Activated CD4-positive, alpha-beta T cell treated with anti-CD3 and anti-CD28 coated beads, Interleukin-2, amount 50 U/mL, for 48 hours (primary cell): Measurements from ENCODE around the gene GSKIP.

Experiments
- DNase-seq, 2 experiments: peaks; one replicate each; pipeline ENCODE4 v3.0.0-alpha.2; 2020

The GSKIP gene

GRCh38 chr14:96380735-96381134, 17.4 kb downstream of the GSKIP start:
- no peak for DNase-seq

GRCh38 chr14:96383445-96383844, 20.1 kb downstream of the GSKIP start:
- DNase-seq = no peak

- DNase-seq = no peak
Observed at GRCh38 chr14:96384053-96384452, 20.7 kb downstream of the GSKIP start.

DNA sequence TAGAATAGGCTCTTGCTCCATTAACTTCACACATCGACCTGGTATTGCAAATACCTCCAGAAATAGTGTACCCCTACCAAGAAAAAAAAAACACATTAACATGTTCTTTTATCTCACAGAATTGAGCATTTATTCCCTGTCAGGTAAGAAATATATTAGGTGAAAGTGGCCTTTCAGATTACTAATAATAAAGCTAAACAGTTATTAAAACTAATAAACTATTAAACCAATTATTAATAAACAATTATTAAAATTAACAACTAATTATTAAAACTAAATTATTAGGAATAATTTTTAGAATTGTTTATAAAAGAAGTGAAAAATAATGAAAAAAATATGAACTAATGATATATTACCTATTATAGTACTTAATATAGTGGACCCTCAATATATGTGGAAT, 21.4 kb downstream of the GSKIP start:
- DNase-seq = no peak

GRCh38 chr14:96385385-96385784, 22.1 kb downstream of the GSKIP start:
- no peak for DNase-seq

- no peak for DNase-seq
Observed at GRCh38 chr14:96390965-96391292, 27.6 kb downstream of the GSKIP start.

DNA sequence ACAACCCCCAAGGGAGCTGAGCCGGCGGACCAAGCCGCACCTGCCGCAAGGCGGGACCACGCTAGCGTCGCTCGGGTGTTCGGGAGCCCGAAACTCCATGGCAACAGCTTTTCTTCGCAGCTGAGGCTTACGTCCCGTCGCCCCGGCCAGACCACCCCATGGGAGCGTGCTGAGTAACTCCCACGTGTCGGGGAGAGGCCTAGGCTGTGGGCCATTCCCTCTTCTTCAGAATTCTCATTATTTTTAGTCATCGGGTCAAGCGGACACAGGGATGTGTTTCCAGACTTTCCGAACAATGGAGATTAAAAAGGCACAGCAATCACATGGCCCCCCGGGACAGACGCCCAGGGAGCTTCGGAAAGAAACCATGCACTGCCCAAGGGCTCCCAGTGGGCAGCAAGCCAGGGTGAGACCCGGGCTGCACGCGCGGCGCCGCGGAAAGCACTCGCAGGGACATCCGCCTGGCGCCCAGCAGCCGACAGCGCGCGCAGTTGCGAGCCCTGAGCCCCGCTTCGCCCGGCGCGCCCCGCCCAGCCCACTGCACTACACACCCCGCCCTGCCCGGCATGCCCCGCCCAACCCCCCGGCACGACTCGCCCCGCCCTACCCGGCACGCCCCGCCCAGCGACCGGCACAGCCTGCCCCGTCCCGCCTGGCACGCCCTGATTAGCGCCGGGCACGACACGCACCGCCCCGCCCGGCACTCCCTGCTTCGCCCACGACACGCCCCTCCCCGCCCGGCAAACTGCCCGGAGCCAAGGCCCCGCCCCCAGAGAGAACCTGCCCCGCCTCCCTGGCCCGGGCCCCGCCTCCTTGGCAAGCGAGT, 28.2 kb downstream of the GSKIP start:
- peak; percentile 99 for DNase-seq

DNA sequence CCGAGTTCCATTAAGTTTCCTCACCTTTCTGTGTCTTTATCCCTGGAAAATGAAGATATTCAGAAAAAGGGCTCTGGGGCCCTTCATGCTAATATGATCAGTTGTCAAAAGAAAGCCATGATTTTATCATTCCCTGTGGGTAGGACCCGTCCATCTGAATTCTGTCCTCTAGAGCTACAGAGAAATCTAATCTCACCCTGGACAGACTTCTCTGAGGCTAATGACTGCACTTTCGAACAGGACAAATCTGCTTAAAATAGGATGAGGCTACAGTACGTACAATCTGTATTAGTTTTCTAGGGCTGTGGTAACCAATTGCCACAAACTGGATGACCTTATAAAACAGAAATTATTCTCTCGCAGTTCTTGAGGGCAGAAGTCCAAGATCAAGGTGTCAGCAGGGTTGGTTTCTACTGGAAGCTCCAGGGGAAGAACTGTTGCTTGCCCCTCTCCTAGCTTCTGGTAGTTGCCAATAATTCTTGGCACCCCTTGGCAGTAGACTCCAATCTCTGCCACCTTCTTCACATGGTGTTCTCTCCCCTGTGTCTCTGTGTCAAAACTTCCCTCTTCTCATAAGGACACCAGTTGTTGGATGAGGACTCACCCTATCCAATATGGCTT, 29.9 kb downstream of the GSKIP start:
- DNase-seq = no peak

DNA sequence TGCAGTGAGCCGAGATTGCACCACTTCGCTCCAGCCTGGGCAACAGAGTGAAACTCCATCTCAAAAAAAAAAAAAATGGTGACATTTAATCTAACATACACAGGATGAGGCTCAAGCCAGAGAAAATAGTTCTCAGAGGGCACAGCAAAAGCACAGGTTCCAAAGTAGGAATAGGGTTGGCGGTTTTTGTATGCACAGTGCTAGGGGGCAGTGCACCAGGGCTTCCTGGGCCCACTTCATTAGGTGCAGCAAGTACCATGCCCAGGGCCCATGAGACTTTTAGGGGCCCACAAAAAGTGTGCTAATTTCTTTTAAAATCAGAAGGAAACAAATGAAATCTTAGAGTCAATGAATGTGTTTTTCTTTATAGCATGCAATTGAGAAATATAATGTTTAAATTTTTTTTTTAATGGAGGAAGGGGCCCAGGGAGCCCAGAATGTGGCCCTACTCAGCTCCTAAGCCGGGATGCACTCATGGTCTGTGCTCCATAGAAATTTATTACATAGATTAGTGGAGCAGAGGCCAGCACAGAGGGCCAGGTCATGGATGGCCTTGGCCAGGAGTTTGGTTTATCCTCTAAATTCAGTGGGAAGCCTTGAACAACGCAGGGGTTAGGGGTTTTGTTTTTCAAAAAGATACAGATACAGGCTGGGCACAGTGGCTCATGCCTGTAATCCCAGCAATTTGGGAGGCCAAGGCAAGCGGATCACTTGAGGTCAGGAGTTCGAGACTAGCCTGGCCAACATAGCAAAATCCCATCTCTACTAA, 30.9 kb downstream of the GSKIP start:
- no peak for DNase-seq

- DNase-seq = no peak
Observed at GRCh38 chr14:96398432-96398831, 35.1 kb downstream of the GSKIP start.

DNA sequence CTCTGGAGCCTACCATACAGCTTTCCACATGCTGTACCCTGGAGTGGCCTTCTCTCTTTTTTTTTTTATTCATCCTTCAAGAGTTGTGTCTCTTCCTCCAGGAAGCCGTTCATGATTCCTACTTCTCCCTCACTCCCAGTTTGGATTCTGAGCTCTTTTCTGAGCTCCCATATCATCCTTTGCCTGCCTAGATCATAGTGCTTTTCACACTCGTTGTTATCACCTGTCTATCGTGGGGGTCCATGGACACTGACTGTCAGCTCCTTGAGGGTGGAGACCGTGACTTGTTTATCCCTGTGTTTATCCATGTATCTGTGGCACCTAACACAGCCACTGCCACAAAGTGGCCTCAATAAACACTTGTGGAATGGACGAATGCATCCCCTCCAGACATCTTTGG, 35.6 kb downstream of the GSKIP start:
- no peak for DNase-seq

GRCh38 chr14:96399405-96399804, 36.1 kb downstream of the GSKIP start:
- no peak for DNase-seq

DNA sequence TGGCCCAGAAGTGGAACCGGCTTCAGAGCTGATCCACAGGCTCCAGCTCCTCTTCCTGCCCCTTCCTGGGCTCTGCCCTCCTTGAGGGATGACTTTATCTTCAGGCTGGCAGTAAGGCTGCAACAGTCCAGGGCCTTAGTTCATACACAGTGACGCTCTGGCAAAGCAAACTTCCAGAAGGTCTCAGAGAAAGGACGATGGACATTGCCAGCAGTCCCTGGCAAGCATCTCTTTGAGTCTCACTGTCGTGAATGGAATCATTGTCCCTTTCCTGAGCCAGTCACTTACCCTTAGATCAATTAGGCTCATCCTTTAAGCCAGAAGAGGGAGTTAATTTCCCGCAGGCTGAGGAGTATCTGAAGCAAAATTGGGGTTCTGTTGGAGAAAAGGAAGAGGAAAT, 37.2 kb downstream of the GSKIP start:
- no peak for DNase-seq

DNA sequence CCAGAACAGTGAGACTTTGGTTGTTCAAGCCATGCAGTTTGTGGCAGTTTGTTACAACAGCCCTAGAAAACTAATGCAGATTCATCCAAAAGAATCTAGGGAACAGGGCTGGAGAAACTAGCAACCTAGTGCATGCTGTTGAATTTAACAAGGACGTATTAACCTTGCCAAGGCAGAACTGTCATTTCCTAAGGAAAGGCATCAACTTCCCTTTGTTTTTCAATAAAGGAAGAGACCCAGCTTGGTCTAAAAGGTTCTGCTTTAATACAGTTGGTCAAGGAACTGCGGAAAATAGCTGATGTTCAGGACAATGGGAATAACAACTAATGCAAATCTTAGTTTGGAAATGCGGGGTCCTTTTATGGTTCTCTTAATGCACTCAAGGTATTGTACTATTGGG, 40.1 kb downstream of the GSKIP start:
- DNase-seq = no peak

DNA sequence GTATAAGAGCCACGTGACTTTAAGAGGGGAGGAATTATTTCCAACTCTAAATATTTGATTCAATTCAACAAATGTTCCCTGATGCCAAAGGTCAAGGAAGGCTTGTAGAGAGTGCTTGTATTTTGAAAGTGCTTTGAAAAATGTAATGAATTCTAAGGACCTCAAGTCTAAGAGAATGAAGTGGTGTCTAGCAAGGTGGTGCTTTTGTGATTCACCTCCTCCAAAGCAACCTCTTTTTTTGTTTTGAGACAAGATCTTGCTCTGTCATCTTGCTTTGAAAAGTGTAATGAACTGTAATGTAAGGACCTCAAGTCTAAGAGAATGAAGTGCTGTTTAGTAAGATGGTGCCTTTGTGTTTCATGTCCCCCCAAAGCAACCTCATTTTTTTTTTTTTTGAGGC, 42.4 kb downstream of the GSKIP start:
- no peak for DNase-seq

DNA sequence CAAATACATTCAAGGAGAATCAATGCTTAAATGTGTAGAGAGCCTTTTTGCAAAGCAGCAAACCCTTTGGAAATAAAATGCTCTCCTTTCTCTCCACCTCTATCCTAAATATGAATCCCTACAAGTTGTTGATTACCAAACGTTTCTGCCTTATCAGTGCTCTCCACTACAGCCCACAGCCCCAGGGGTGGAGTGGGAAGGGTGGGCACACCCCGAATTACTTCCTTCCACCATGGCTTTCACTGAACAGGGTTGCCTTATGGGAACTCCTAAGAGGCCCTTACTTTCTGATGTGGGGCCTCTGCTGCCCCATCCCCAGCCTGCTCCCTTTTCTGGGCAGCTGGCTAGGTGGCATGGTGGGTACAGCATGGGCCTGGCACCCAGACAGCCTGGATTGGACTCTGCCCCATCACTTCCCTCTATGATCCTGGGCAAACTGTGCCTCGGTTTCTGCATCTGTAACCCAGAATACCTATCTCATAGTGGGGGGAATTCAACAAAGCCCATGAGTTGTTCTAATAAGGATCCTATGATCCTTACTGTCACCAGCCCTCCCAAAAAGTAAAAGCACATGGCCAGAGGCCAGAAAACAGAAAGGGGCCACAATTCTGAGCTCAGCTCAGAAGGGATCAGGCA, 44.7 kb downstream of the GSKIP start:
- no peak for DNase-seq

GRCh38 chr14:96408608-96409007, 45.3 kb downstream of the GSKIP start:
- DNase-seq = no peak

DNA sequence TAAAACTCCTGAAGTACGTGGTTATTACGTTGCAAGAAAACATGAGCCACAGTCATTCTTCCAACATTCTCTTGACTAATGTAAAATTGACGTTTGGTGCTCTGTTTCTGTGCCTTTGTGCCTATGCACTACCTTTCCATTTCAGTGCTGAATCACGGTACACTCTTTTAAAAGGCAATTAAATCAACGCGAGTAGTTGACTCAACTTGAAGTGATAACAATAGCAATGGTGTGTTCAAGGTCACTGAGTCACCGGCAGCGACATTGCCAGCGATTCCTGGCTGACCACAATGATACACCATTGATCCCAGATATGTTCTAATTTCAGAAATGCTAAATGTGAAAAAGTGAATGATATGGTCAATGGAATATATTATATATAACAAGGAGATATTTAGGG, 46.4 kb downstream of the GSKIP start:
- no peak for DNase-seq

DNA sequence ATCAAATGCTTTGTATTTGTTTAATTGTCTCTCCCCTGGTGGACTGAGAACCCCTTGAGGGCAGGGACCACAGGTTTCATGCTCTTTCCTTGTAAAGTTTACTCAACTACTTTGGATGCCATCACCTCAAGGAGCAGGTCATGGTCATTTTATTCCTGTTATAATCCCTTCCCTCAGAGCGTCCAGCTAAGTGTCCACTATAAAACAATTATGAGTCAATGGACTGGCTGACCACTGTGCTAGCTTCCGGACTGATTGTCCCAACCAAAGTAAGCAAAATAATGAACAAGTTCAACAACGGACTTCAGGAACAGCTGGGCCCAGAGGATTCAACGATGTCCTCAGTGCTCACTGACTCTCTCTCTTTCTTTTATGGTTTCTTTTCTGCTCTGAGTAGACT, 46.8 kb downstream of the GSKIP start:
- DNase-seq = no peak

GRCh38 chr14:96413526-96413925, 50.2 kb downstream of the GSKIP start:
- no peak for DNase-seq

DNA sequence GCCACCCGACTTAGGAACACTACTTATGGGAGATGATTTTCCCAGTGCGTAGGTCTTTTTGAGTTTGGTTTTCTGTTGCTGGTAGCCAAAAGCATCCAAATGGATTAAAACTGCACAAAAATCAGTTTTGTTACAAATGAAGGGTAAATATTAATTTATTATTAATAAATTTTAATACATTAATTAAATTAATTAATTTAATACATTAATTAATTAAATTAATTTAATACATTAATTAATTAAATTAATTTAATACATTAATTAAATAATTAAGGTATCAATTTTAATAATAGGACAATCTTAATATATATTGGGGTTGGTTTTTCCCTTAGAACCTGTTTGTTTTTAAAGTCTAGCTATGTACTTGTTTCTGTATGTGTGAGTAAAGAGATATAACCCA, 52.2 kb downstream of the GSKIP start:
- no peak for DNase-seq

DNA sequence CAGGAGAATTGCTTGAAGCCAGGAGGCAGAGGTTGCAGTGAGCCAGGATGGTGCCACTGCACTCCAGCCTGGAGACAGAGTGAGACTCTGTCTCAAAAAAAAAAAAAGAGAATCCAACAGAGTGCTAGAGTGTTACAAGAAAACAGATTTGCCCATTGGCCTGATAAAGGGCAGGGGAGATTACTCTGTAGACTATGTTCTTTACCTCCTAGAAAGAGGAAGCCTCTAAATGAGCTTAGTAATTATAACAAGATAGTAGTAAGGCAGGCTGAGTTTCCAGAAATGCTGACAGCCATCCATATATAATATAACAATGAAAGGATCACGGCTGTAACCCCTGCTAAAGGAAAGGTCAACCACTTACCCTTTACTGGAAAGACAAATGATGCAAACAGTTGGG, 53.0 kb downstream of the GSKIP start:
- no peak for DNase-seq

DNA sequence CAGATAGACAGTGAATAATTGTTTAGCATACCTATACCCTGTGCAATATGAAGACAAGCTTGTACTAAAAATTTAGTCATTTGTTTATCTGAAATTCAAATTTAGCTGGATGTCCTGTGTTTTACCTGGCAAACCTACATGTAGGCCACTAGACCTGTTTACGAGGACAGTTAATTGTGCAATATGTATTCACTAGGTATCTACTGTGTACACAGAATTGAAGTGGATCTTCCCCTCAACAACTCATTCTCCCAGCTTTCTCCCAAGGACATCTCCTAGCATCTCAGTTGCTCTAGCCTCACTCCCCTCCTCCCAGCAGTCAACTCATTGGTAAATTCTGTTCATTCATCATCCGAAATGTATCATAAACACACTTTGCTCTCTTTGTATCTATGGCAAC, 53.9 kb downstream of the GSKIP start:
- DNase-seq = no peak

- no peak for DNase-seq
Observed at GRCh38 chr14:96418075-96418474, 54.7 kb downstream of the GSKIP start.
